Hypothalamus (tissue), 51 donors: ENCODE measurements around the gene SLC26A3.
A peak's percentile ranks its signal among the peaks of the same experiment; 100 is the strongest.

Experiments used
- DNase-seq, 51 donors: peaks; one replicate each; lab custom pipeline; 2025; lab: John Stamatoyannopoulos, UW

The SLC26A3 gene

GRCh38 chr7:107754642-107755041 is 48.4 kb downstream of the SLC26A3 start:
- no peak for DNase-seq

- no peak for DNase-seq
Observed at GRCh38 chr7:107751113-107751512, 51.9 kb downstream of the SLC26A3 start.

DNA sequence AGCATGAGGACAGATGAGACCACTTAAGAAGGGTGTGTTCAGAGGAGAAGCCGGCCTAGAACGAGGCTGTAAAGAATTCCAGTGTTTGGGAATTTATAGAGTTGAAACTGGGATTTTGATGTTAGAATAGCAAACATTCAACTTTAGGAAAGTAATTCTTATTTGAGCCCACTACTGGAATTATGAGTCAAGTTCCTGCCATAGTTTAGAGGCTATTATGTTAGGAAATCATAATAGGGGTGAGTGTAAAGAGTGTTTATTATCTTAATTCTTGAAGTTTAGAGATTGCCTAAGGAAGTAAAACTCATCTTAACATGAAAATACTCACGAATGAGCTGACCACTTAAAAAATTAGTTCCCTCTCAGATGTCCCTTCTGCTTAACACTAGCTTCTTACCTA is 57.0 kb downstream of the SLC26A3 start:
- no peak for DNase-seq

GRCh38 chr7:107744345-107744750 is 58.7 kb downstream of the SLC26A3 start:
- DNase-seq: peak in 1 of 51 donors; percentile 62

GRCh38 chr7:107743567-107744344 is 59.3 kb downstream of the SLC26A3 start, which contains the start of gene CBLL1:
Gene CBLL1 (plus strand): TSS chr7:107744142. CDS start chr7:107744164, 22 bp downstream.
- peak; percentile 87 to 99 (median 94) for DNase-seq

DNA sequence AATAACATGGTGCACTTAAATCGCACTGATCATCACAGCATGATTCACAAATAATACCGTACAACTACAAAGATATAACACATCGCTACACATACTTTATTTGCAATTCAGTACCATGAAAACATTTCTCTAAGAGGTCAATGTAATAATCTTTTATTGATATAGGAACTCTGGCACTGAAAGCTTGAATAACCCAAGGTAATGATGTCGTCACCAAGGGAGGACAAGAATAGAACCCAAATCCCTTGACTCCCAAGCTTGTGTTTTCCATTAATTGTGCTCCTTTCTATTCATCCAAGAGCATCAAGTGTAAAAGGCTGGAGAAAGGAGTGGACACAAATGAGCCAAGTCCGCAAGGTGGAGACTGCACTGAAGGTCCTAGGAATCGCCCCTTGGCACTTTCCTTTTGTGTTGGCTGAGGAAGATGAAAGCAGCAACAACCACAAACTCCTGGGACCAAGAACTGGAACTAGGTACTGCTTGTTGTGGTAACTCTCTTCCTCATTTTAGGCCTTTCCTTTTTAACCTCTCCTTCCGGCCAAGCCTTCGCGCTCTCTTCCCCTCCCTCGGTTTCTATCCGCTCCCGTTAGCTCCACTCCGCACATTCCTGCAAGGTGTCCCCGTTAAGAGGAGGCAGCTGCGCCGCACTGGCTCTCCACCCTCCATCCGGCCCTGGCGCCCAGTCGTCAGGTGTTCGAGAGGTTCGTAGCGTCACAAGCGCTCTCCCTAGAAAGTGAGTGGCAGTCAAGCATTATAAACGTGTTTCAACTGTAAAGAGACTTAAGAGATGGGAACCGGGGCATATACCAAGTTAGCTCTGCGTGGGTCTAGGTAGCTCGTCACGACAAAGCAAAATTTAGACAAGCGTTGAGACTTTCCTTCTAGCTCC is 60.1 kb downstream of the SLC26A3 start:
- peak in 37 of 51 donors; percentile 27 to 83 (median 54) for DNase-seq

DNA sequence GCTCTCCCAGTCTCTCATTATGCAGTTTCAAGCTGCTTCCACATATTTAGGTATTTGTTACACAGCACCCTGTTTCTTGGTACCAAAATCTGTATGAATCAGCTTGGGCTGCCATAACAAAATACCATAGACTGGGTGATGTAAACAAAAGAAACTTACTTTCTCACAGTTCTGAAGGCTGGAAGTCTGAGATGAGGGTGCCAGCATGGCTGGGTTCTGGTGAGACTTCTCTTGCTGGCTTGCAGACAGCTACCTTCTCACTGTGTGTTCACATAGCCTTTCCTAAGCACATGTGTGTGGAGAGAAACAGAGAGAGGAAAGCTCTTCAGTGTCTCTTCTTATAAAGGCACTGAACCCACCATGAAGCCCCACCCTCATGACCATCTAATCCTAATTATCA is 74.7 kb downstream of the SLC26A3 start:
- no peak for DNase-seq

GRCh38 chr7:107726356-107727130 is 76.5 kb downstream of the SLC26A3 start:
- DNase-seq: no peak

DNA sequence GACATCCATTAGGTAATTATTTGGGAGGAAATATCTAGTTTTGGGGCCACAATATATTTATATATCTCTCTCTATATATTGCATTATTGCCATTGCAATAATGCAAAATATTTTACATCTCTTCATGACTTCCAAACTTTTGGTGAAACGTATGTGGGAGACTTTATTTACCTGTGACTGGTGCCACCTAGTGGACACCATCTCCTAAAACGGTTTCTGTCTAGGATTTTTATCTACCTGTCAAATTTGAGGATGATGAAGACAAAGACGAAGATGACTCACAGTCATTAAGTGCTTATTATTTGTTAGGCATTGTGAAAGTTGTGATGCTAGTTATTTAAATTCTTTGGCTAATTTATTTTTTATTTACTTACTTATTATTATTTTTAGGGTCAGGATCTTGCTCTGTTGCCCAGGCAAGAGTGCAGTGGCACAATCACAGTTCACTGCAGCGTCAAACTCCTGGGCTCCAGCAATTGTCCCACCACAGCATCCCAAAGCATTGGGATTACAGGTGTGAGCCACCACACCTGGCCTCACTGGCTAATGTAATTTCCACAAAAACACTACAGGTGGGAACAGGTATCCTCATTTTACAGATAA is 77.8 kb downstream of the SLC26A3 start:
- DNase-seq: peak in 16 of 51 donors; percentile 1 to 46 (median 8)

- no peak for DNase-seq
Observed at GRCh38 chr7:107723255-107723654, 79.8 kb downstream of the SLC26A3 start.

DNA sequence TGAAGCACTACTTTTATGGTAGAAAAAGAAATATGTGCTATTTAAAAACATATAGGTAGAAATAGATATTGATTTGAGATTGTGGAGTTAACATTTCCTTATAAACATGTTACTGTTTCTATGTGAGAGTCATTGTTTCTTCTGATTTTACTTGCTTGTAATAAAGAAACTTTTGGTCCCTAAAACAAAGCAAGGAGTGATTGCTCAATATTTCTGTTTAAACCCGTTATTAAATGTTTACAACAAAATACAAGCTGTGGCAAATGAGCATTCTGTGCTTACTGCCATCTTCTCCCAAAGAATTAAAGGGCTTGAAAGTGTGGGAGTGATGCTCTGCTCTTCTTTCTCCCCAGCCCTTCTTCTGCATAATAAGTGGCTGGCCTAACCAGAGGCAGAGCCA is 81.7 kb downstream of the SLC26A3 start:
- DNase-seq: no peak

DNA sequence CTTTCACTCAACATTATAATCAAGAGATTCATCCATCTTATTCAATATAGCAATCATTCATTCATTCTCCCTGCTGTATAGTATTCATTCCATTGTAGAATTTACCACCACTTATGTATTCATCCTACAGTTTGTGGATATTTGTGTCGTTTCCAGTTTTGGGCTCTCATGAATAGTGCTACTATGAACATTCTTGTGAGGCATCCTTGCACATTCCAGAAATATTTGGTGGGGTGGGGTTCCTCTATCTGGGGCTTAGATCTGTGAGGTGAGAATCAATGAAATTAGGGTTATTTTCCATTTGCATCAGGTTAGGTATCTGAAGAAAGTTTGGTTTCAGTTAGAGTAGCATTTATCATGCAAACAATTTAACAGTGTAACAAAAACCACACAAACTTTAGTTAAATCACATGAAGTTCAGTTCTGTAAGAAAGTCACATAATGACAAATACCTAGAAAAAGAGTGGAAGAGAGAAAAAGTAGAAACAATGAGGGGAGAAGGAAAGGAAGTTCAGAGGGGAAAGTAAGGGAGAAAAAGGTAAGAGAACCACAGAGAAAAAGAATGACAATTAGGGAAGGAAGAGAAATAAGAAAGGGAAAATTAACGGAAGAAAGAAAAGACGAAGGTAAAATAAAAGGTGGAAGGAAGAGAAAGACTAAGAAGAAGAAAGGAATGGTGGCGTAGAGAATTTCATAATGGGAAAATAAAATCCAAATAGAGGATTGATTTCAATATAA is 84.4 kb downstream of the SLC26A3 start:
- no peak for DNase-seq

DNA sequence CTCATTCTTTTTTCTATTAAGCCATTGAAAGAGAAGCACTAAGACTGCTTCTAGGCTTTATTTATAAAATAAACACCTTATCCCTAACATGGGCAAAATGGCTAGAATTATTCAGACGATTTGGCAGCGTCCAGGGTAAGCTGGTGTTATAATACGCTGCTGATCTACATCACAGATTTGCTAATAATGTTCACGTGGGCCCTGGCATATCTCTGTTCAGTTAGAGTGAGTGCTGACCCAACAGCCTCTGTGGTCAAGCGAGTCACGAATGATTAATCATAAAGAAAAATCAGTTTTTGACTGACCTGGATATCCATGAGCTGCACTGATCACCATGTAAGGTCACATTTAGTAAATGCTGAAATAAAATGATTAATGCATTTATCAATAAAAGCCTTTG is 87.5 kb downstream of the SLC26A3 start:
- no peak for DNase-seq
